K562 (cell line): ENCODE data around the gene CTU1.

Experiments used
- ARNT ChIP-seq, 2 experiments: fragments of 450-650 bp; IDR thresholded peaks; 2 replicates each; pipeline ENCODE4 v1.6.1; 2016; ENCODE audit warnings: mild to moderate bottlenecking in 1 of 2
- CTCF ChIP-seq, 3 experiments: IDR thresholded peaks in 2 of 3; conservative IDR thresholded peaks in 1 of 3; 2 replicates each; pipeline ENCODE4 v1.5.1; 2011 to 2012; ENCODE audit warnings: low read length in 3 of 3, mild to moderate bottlenecking in 3 of 3, control low read depth in 2 of 3, improper control_type of control experiment in 1 of 3, inconsistent platforms in 1 of 3, low read depth in 1 of 3, mixed read lengths in 1 of 3, moderate library complexity in 1 of 3; ENCODE audit not compliant: insufficient read depth in 2 of 3
- ETV6 ChIP-seq, 3 experiments: fragments of 150-350 bp in 1 of 3; sonication (generic) in 1 of 3; formaldehyde crosslinking in 1 of 3; IDR thresholded peaks; 2 replicates each; pipeline versions ENCODE4 v1.6.1 to v1.8.0; 2014 to 2022; ENCODE audit warnings: borderline replicate concordance in 2 of 3, low read depth in 2 of 3, antibody characterized with exemption in 1 of 3, low read length in 1 of 3, mild to moderate bottlenecking in 1 of 3, missing genetic modification reagents in 1 of 3
- FOXJ3 ChIP-seq: sonication (generic); formaldehyde crosslinking; IDR thresholded peaks from 2 replicates; pipeline ENCODE4 v1.4.0; 2020; ENCODE audit warnings: mild to moderate bottlenecking, missing genetic modification reagents
- LCOR ChIP-seq: sonication (generic); formaldehyde crosslinking; IDR thresholded peaks from 2 replicates; pipeline ENCODE4 v1.8.0; 2022; ENCODE audit warnings: mild to moderate bottlenecking, missing genetic modification reagents
- SAFB2 ChIP-seq: fragments of 200-400 bp; formaldehyde crosslinking; IDR thresholded peaks from 2 replicates; pipeline ENCODE4 v1.6.1; 2018; ENCODE audit warnings: borderline replicate concordance, low read length, low read depth, moderate library complexity; ENCODE audit not compliant: severe bottlenecking
- SMAD1 ChIP-seq: fragments of 150-350 bp; IDR thresholded peaks from 2 replicates; pipeline ENCODE4 v1.6.1; 2014; ENCODE audit warnings: low read length, low read depth; ENCODE audit not compliant: partially characterized antibody

DNA sequence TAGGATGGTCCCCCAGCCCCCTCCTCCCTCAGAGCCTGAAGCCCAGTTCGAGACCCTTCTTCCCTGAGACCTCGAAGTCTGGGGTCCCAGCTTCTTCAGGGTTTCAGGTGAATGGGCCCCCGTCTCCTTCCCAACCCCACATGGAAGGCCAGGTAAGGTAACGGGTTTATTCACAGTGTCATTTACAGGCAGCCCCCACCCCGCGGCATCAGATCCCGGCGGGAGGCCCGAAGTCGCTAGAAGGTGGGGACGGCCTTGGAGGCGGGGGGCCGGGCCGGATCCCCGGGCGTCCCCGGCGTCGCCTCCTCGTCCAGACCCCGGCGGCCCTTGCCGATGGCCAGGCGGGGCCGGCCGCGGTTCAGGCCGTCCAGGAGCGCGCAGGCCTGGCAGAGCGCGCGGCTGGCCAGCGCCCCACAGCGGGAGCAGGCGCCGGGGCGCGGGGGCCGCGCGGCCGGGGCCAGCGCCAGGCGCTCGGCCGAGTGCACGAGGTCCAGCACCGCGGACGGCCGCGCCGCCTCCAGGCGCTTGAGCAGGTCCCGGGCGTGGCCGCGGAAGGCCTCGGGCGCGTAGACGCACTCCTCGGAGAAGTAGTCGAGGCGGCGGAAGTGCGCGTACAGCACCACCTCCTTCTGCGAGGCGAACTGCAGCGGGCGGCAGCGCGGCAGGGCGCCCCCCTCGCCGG lies 9.7 kb downstream of the CTU1 start:
- TF ChIP-seq ARNT (IDR thresholded peaks at IDR 0.05) (no peak), CTCF (IDR thresholded peaks at IDR 0.05 in 2 of 3, conservative IDR thresholded peaks at IDR 0.05 in 1 of 3; ENCODE audit: insufficient read depth in 2 of 3, low read depth in 1 of 3, low read length in 3 of 3) (no peak), SAFB2 (no peak), ETV6 (IDR thresholded peaks at IDR 0.05; ENCODE audit: borderline replicate concordance in 1 of 2, low read depth in 2 of 2, low read length in 1 of 2) (no peak), ETV6 (CRISPR knock-in tag; IDR thresholded peaks at IDR 0.05; ENCODE audit: borderline replicate concordance) (no peak), SMAD1 (no peak), LCOR (CRISPR knock-in tag) (no peak), FOXJ3 (CRISPR knock-in tag) (no peak)
